Neural cell (in vitro differentiated cells): Measurements from ENCODE around the gene IGF1R. TPM values are rescaled to one million over a fixed set of nuclear protein-coding genes. Genes with fewer than 3 reads are reported as not detected.

Experiments
- H2AFZ ChIP-seq: fragments of 200-600, 300-800 bp; sonication (generic), shearing (Covaris generic); 2 replicates; pipeline ENCODE4 v1.6.0; 2014; ENCODE audit warnings: low read depth, mild to moderate bottlenecking, antibody characterized with exemption, low read length, moderate library complexity
- H3F3A ChIP-seq: fragments of 200-600 bp; shearing (Covaris generic); 2 replicates; pipeline ENCODE4 v1.6.1; 2016; ENCODE audit warnings: mild to moderate bottlenecking, moderate library complexity, mixed read lengths, antibody characterized with exemption, low read length; ENCODE audit not compliant: insufficient read depth, poor library complexity, severe bottlenecking
- H3K27ac ChIP-seq: fragments of 200-600, 300-800 bp; sonication (generic), shearing (Covaris generic); 2 replicates; pipeline ENCODE4 v1.5.1; 2014; ENCODE audit warnings: mild to moderate bottlenecking, low read length, moderate library complexity
- H3K27me3 ChIP-seq: fragments of 300-800, 200-600 bp; sonication (generic), shearing (Covaris generic); 2 replicates; pipeline ENCODE4 v1.6.0; 2014; ENCODE audit warnings: mild to moderate bottlenecking, low read depth, low read length, moderate library complexity; ENCODE audit not compliant: insufficient read depth
- H3K36me3 ChIP-seq: fragments of 300-800, 200-600 bp; sonication (generic), shearing (Covaris generic); 2 replicates; pipeline ENCODE4 v1.5.1; 2014; ENCODE audit warnings: mild to moderate bottlenecking, antibody characterized with exemption, low read length, moderate library complexity; ENCODE audit not compliant: insufficient read depth
- H3K4me2 ChIP-seq: fragments of 300-800, 200-600 bp; sonication (generic), shearing (Covaris generic); 2 replicates; pipeline ENCODE4 v1.6.0; 2014; ENCODE audit warnings: mild to moderate bottlenecking, low read length
- H3K4me3 ChIP-seq: fragments of 300-800, 200-600 bp; sonication (generic), shearing (Covaris generic); 2 replicates; pipeline ENCODE4 v1.5.1; 2014; ENCODE audit warnings: mild to moderate bottlenecking, low read length, moderate library complexity
- H3K79me2 ChIP-seq: fragments of 200-600 bp; shearing (Covaris generic); replicated peaks from 2 replicates; pipeline ENCODE4 v1.6.0; 2014; ENCODE audit warnings: mild to moderate bottlenecking, low read length, moderate library complexity; ENCODE audit not compliant: insufficient read depth
- H3K9ac ChIP-seq: fragments of 300-800, 200-600 bp; sonication (generic), shearing (Covaris generic); 2 replicates; pipeline ENCODE4 v1.6.1; 2016; ENCODE audit warnings: mild to moderate bottlenecking, low read length, mixed read lengths
- H3K9me2 ChIP-seq: fragments of 200-600 bp; shearing (Covaris generic); 2 replicates; pipeline ENCODE4 v1.6.1; 2016; ENCODE audit warnings: mild to moderate bottlenecking, low read length, mixed read lengths; ENCODE audit not compliant: insufficient read depth
- H3K9me3 ChIP-seq: fragments of 200-600, 300-800 bp; sonication (generic), shearing (Covaris generic); 2 replicates; pipeline ENCODE4 v1.6.1; 2016; ENCODE audit warnings: mild to moderate bottlenecking, mixed run types, low read length, moderate library complexity, mixed read lengths
- H4K20me1 ChIP-seq: fragments of 200-600 bp; shearing (Covaris generic); 2 replicates; pipeline ENCODE4 v1.6.1; 2016; ENCODE audit warnings: mild to moderate bottlenecking, mixed run types; ENCODE audit not compliant: insufficient read depth
- EP300 ChIP-seq: fragments of 450-650 bp; conservative IDR thresholded peaks from 2 replicates; pipeline ENCODE4 v1.6.1; 2014; ENCODE audit warnings: antibody characterized with exemption, mild to moderate bottlenecking, moderate library complexity; ENCODE audit not compliant: poor library complexity, severe bottlenecking
- EZH2 ChIP-seq: fragments of 200-600, 300-800 bp; shearing (Covaris generic), sonication (generic); IDR thresholded peaks from 2 replicates; pipeline ENCODE4 v1.6.1; 2014; ENCODE audit warnings: antibody characterized with exemption, low read length, borderline replicate concordance, mild to moderate bottlenecking; ENCODE audit not compliant: insufficient read depth, poor library complexity, severe bottlenecking
- MXI1 ChIP-seq: fragments of 450-650 bp; conservative IDR thresholded peaks from 2 replicates; pipeline ENCODE4 v1.6.1; 2014; ENCODE audit warnings: antibody characterized with exemption, mild to moderate bottlenecking; ENCODE audit not compliant: poor library complexity, severe bottlenecking
- POLR2AphosphoS5 ChIP-seq: IDR thresholded peaks from 2 replicates; pipeline ENCODE4 v1.6.1; 2012
- RAD21 ChIP-seq: fragments of 450-650 bp; conservative IDR thresholded peaks from 2 replicates; pipeline ENCODE4 v1.6.1; 2014; ENCODE audit warnings: antibody characterized with exemption, mild to moderate bottlenecking, moderate library complexity
- SMC3 ChIP-seq: fragments of 450-650 bp; conservative IDR thresholded peaks from 2 replicates; pipeline ENCODE4 v1.6.1; 2014; ENCODE audit warnings: antibody characterized with exemption, mild to moderate bottlenecking, moderate library complexity; ENCODE audit not compliant: poor library complexity
- TAF1 ChIP-seq: IDR thresholded peaks from 2 replicates; pipeline ENCODE4 v1.6.1; 2012; ENCODE audit warnings: low read depth
- polyA plus RNA-seq: library from polyadenylated mRNA; depleted of rRNA; stranded (reverse); fragments of >200 nt; gene quantifications from 2 replicates; pipeline ENCODE4 v1.2.3, GENCODE V29; 2014
- TF ChIP-seq, protein P1 (sequence below): fragments of 450-650 bp; IDR thresholded peaks from 2 replicates; pipeline ENCODE4 v1.5.1; 2014; ENCODE audit warnings: antibody characterized with exemption, mild to moderate bottlenecking, moderate library complexity; ENCODE audit not compliant: poor library complexity, severe bottlenecking

Gene IGF1R
- polyA plus RNA-seq, 1 donor from 2014 or later, result 10.9 TPM

DNA sequence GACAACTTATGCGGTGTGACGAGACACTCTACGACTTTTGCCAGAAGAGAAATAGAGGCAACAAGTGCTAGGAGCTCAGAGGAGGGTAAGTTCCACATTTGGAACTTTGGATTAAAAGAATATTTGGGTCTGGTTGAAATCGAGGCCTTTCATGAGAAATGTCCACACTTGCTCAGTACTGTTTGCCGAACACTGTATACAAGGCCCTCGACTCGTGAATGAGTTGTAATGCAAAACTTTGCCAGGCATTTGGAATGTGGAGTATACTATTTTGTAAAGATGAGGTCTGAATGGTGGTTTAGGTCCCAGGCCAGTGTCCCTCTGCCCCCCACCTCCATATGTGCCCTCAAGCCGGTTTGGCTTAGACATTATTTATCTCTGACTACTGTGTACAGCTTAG, 73.9 kb downstream of the IGF1R start:
- no peak overlapping the region for H3K9ac ChIP-seq
- H3K36me3 ChIP-seq, result no peaks in the 10 kb centered on the region
- no peaks in the 10 kb centered on the region for H3F3A ChIP-seq
- H2AFZ ChIP-seq, result no peak overlapping the region
- no peaks in the 10 kb centered on the region for H4K20me1 ChIP-seq
- no peak overlapping the region for H3K27ac ChIP-seq
- H3K9me3 ChIP-seq, result no peaks in the 10 kb centered on the region
- no peak for TF ChIP-seq EP300
- TF ChIP-seq POLR2AphosphoS5, result no peak
- TF ChIP-seq, protein P1, sequence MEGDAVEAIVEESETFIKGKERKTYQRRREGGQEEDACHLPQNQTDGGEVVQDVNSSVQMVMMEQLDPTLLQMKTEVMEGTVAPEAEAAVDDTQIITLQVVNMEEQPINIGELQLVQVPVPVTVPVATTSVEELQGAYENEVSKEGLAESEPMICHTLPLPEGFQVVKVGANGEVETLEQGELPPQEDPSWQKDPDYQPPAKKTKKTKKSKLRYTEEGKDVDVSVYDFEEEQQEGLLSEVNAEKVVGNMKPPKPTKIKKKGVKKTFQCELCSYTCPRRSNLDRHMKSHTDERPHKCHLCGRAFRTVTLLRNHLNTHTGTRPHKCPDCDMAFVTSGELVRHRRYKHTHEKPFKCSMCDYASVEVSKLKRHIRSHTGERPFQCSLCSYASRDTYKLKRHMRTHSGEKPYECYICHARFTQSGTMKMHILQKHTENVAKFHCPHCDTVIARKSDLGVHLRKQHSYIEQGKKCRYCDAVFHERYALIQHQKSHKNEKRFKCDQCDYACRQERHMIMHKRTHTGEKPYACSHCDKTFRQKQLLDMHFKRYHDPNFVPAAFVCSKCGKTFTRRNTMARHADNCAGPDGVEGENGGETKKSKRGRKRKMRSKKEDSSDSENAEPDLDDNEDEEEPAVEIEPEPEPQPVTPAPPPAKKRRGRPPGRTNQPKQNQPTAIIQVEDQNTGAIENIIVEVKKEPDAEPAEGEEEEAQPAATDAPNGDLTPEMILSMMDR, result no peak
- TF ChIP-seq EZH2, result no peak
- no peak for TF ChIP-seq SMC3
- no peak for TF ChIP-seq MXI1
- TF ChIP-seq TAF1, result no peak
- no peaks in the 10 kb centered on the region for H3K27me3 ChIP-seq
- no peaks in the 10 kb centered on the region for H3K9me2 ChIP-seq
- H3K4me3 ChIP-seq, result no peak overlapping the region
- peaks cover 70% of the 10 kb centered on the region for H3K79me2 ChIP-seq
- no peak overlapping the region for H3K4me2 ChIP-seq

DNA sequence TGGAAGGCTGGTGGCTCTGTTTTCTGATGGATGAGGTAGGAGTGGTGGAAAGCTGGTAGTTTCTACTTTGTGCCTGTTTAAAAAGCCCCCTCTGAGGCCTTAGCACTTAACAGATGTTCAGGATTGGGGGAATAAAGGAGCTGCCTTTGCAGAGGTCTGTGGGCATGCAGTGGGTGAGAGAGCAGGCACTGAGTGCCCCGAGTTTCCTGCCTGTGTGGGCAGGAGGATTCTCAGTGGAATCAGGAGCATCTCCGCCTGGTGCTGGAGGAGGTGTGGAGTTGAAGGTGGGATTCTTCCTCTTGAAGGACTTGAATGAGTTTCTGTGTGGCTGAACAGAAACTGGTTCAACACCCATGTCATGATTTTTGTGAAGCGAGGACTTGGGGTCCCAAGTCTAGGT, 74.3 kb downstream of the IGF1R start:
- H3K9me3 ChIP-seq, result no peaks in the 10 kb centered on the region
- H2AFZ ChIP-seq, result no peak overlapping the region
- H3K4me2 ChIP-seq, result no peak overlapping the region
- no peak overlapping the region for H3K4me3 ChIP-seq
- no peaks in the 10 kb centered on the region for H3K36me3 ChIP-seq
- no peak for TF ChIP-seq RAD21
- TF ChIP-seq SMC3, result no peak
- H3K9me2 ChIP-seq, result no peaks in the 10 kb centered on the region
- H3F3A ChIP-seq, result no peaks in the 10 kb centered on the region
- no peak overlapping the region for H3K9ac ChIP-seq
- peaks cover 70% of the 10 kb centered on the region for H3K79me2 ChIP-seq
- H3K27ac ChIP-seq, result no peak overlapping the region
- H3K27me3 ChIP-seq, result no peaks in the 10 kb centered on the region
- no peaks in the 10 kb centered on the region for H4K20me1 ChIP-seq

DNA sequence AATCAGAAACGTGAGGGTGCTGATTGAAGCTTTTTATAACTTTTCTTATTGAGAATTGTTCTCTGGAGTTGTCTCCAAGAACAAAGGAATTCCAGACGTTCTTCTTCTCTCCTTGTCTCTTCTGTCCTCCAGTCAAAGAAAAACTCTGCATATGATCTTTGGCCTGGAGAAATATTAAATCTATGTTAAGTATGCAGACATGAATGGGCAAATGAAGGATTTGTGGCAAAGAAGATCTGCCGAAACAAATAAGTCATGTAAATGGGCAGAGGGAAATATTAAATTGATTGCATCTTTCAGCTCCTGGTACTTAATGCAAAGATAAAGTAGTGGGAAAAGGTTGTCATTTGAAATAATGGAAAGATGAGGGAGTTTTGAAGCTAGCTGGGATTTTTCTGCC, 74.9 kb downstream of the IGF1R start:
- Histone ChIP-seq H2AFZ (no peak overlapping the region), H3K4me2 (no peak overlapping the region), H3K27me3 (no peaks in the 10 kb centered on the region), H3K9me2 (no peaks in the 10 kb centered on the region), H3K79me2 (peaks cover 70% of the 10 kb centered on the region), H3K27ac (no peak overlapping the region), H3K9me3 (no peaks in the 10 kb centered on the region), H3K9ac (no peak overlapping the region), H4K20me1 (no peaks in the 10 kb centered on the region), H3K4me3 (no peak overlapping the region), H3F3A (no peaks in the 10 kb centered on the region), H3K36me3 (no peaks in the 10 kb centered on the region)
- TF ChIP-seq MXI1, result no peak
- no peak for TF ChIP-seq TAF1
- TF ChIP-seq, protein P1, result no peak
- TF ChIP-seq EP300, result no peak
